ENCODE data around the gene TMEM236.
A peak's percentile ranks its signal among the peaks of the same experiment; 100 is the strongest.

TMEM236 gene

DNA sequence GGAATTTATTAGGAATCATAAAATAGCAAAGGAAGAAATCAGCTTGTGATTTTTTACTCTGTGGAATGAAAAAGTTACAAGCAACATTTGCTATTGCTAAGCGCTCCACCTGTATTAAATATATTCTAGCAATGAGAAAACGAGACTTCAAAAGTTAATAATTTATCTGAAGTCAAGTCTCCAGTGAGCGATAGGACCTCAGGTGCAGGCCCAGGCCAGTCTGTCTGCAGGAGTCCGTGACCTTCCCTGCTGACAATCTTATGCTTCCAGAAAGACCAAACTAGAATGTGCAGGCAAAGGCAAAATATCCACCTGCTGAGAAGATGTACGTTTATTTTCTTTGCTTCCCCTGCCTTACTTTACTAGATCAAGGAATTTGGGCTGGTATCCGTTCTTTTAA, 79.9 kb downstream of the TMEM236 start:
- ChIA-PET CTCF (no interaction called here), POLR2A (no interaction called here)
- no peak overlapping the region for H3K27ac ChIP-seq (ENCODE audit: insufficient read depth in 1 of 2, low read depth in 1 of 2, low read length in 2 of 2, poor library complexity in 1 of 2, severe bottlenecking in 2 of 2)
- no peak overlapping the region for H3K4me3 ChIP-seq (ENCODE audit: control insufficient read depth in 1 of 7, extremely low read depth in 1 of 7, insufficient read depth in 4 of 7, low read depth in 2 of 7, low read length in 6 of 7)
- H3K36me3 ChIP-seq (ENCODE audit: control insufficient read depth in 4 of 4, insufficient read depth in 4 of 4, low read length in 3 of 4): no peaks in the 10 kb centered on the region
- no peaks in the 10 kb centered on the region for H3K27me3 ChIP-seq (replicated peaks in 2 of 5; ENCODE audit: control insufficient read depth in 4 of 5, insufficient read depth in 5 of 5, low read length in 4 of 5)
- 95% methylated on average over 5 of the region's 6 CpGs for WGBS (ENCODE audit: insufficient coverage)
- H3K9me3 ChIP-seq (ENCODE audit: control extremely low read depth in 1 of 5, control insufficient read depth in 4 of 5, insufficient read depth in 2 of 5, low read depth in 1 of 5, low read length in 4 of 5): no peaks in the 10 kb centered on the region
- peaks cover 2 to 7% (median 5%) of the 10 kb centered on the region in 4 experiments for H3K4me1 ChIP-seq (ENCODE audit: control extremely low read depth in 1 of 4, control insufficient read depth in 4 of 4, insufficient read depth in 4 of 4, low read length in 3 of 4)
- DNase-seq: no peak

- Histone ChIP-seq H3K9me3 (ENCODE audit: control extremely low read depth in 1 of 5, control insufficient read depth in 4 of 5, insufficient read depth in 2 of 5, low read depth in 1 of 5, low read length in 4 of 5) (no peaks in the 10 kb centered on the region), H3K27ac (ENCODE audit: insufficient read depth in 1 of 2, low read depth in 1 of 2, low read length in 2 of 2, poor library complexity in 1 of 2, severe bottlenecking in 2 of 2) (no peak overlapping the region), H3K27me3 (replicated peaks in 2 of 5; ENCODE audit: control insufficient read depth in 4 of 5, insufficient read depth in 5 of 5, low read length in 4 of 5) (no peaks in the 10 kb centered on the region), H3K36me3 (ENCODE audit: control insufficient read depth in 4 of 4, insufficient read depth in 4 of 4, low read length in 3 of 4) (no peaks in the 10 kb centered on the region), H3K4me1 (ENCODE audit: control extremely low read depth in 1 of 4, control insufficient read depth in 4 of 4, insufficient read depth in 4 of 4, low read length in 3 of 4) (peaks cover 7 to 20% (median 15%) of the 10 kb centered on the region in 4 experiments), H3K4me3 (ENCODE audit: control insufficient read depth in 1 of 7, extremely low read depth in 1 of 7, insufficient read depth in 4 of 7, low read depth in 2 of 7, low read length in 6 of 7) (no peak overlapping the region)
- CTCF ChIA-PET: interaction anchor here (1.3 to 2.0 kb wide), 2 partner anchors 8 to 12 kb away, joined by 4 to 6 read pairs; no protein-coding TSS in a partner anchor
- WGBS (ENCODE audit: insufficient coverage): 100% methylated on average over 4 of the region's 6 CpGs
- POLR2A ChIA-PET: no interaction called here
- no peak for DNase-seq
Measured at GRCh38 chr10:17833656-17834055, 81.7 kb downstream of the TMEM236 start.

- POLR2A ChIA-PET: no interaction called here
- no peak overlapping the region for H3K4me3 ChIP-seq (ENCODE audit: control insufficient read depth in 1 of 7, extremely low read depth in 1 of 7, insufficient read depth in 4 of 7, low read depth in 2 of 7, low read length in 6 of 7)
- CTCF ChIA-PET: interaction anchor here (0.7 to 2.0 kb wide), 6 partner anchors 10 to 381 kb away, joined by 3 to 6 read pairs (median 3); no protein-coding TSS in a partner anchor
- 100% methylated on average over 1 of the region's 1 CpG for WGBS (ENCODE audit: insufficient coverage)
- H3K9me3 ChIP-seq (ENCODE audit: control extremely low read depth in 1 of 5, control insufficient read depth in 4 of 5, insufficient read depth in 2 of 5, low read depth in 1 of 5, low read length in 4 of 5): no peaks in the 10 kb centered on the region
- H3K4me1 ChIP-seq (ENCODE audit: control extremely low read depth in 1 of 4, control insufficient read depth in 4 of 4, insufficient read depth in 4 of 4, low read length in 3 of 4): peaks cover 7 to 20% (median 16%) of the 10 kb centered on the region in 4 experiments
- H3K36me3 ChIP-seq (ENCODE audit: control insufficient read depth in 4 of 4, insufficient read depth in 4 of 4, low read length in 3 of 4): no peaks in the 10 kb centered on the region
- DNase-seq: no peak
- no peak overlapping the region for H3K27ac ChIP-seq (ENCODE audit: insufficient read depth in 1 of 2, low read depth in 1 of 2, low read length in 2 of 2, poor library complexity in 1 of 2, severe bottlenecking in 2 of 2)
- no peaks in the 10 kb centered on the region for H3K27me3 ChIP-seq (replicated peaks in 2 of 5; ENCODE audit: control insufficient read depth in 4 of 5, insufficient read depth in 5 of 5, low read length in 4 of 5)
Measured at GRCh38 chr10:17835688-17836087, 83.7 kb downstream of the TMEM236 start.

DNA sequence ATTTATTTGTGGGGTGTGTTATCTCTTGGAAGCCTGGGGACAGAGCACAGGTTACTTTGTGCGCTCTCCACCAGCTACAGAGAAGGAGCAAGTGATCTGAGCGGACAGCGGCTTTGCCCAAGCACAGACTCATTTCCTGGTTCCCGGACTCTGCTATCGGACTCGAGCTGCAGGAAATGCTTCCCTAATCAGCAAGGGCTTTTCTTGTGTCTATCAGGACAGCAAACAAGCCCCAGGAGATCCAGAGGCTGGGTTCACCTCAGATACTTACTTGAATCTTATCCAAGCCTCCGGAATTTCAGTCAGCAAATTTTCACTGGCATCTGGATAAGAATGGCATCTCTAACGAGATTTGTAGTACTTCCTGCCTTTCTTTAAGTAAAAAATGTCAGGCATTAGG, 84.9 kb downstream of the TMEM236 start:
- no peak overlapping the region for H3K27ac ChIP-seq (ENCODE audit: insufficient read depth in 1 of 2, low read depth in 1 of 2, low read length in 2 of 2, poor library complexity in 1 of 2, severe bottlenecking in 2 of 2)
- 27% methylated on average over 5 of the region's 8 CpGs for WGBS (ENCODE audit: insufficient coverage)
- ChIA-PET CTCF (interaction anchor here (0.6 to 1.4 kb wide), 2 partner anchors 228 to 380 kb away, joined by 3 read pairs; no protein-coding TSS in a partner anchor), POLR2A (no interaction called here)
- H3K9me3 ChIP-seq (ENCODE audit: control extremely low read depth in 1 of 5, control insufficient read depth in 4 of 5, insufficient read depth in 2 of 5, low read depth in 1 of 5, low read length in 4 of 5): no peaks in the 10 kb centered on the region
- no peaks in the 10 kb centered on the region for H3K27me3 ChIP-seq (replicated peaks in 2 of 5; ENCODE audit: control insufficient read depth in 4 of 5, insufficient read depth in 5 of 5, low read length in 4 of 5)
- DNase-seq: peak in 2 of 3 donors; percentile 20 to 31
- H3K36me3 ChIP-seq (ENCODE audit: control insufficient read depth in 4 of 4, insufficient read depth in 4 of 4, low read length in 3 of 4): no peaks in the 10 kb centered on the region
- H3K4me3 ChIP-seq (ENCODE audit: control insufficient read depth in 1 of 7, extremely low read depth in 1 of 7, insufficient read depth in 4 of 7, low read depth in 2 of 7, low read length in 6 of 7): peak overlapping the region in 6 of 7 experiments; percentile 36 to 69 (median 50)
- H3K4me1 ChIP-seq (ENCODE audit: control extremely low read depth in 1 of 4, control insufficient read depth in 4 of 4, insufficient read depth in 4 of 4, low read length in 3 of 4): peaks cover 4 to 15% (median 13%) of the 10 kb centered on the region in 4 experiments

DNA sequence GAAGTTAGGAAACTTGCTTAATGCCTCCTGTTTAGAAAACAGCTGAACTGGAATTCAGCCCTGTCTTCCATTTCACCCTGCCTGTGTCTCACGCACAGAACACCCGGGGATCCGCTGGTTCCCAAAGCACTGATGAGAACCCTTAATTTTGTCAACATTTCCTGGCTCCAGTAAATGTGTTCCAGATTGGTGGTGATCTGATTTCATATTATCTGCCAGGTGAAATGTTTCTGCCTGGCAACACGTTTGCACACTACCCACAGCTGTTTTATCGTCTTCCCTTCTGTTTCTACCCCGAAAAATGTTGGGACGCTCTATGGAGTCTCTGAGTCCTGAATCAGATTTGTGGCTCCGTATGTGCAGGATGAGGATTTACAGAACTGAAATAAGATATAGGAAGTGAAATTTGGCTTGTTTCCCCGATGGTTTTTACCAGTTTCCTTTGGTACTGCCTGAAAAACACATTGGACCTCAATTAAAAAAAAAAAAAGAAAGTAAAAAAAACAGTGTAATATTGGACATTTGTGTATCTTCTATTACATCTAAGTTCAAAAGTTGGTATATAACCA, 86.2 kb downstream of the TMEM236 start:
- CTCF ChIA-PET: interaction anchor here (1.0 to 2.0 kb wide), 6 partner anchors 9 to 378 kb away, joined by 3 to 4 read pairs (median 3); no protein-coding TSS in a partner anchor
- POLR2A ChIA-PET: no interaction called here
- Histone ChIP-seq H3K36me3 (ENCODE audit: control insufficient read depth in 4 of 4, insufficient read depth in 4 of 4, low read length in 3 of 4) (no peaks in the 10 kb centered on the region), H3K4me3 (ENCODE audit: control insufficient read depth in 1 of 7, extremely low read depth in 1 of 7, insufficient read depth in 4 of 7, low read depth in 2 of 7, low read length in 6 of 7) (peak overlapping the region in 3 of 7 experiments; percentile 13 to 52 (median 50)), H3K4me1 (ENCODE audit: control extremely low read depth in 1 of 4, control insufficient read depth in 4 of 4, insufficient read depth in 4 of 4, low read length in 3 of 4) (peaks cover 4 to 15% (median 13%) of the 10 kb centered on the region in 4 experiments), H3K9me3 (ENCODE audit: control extremely low read depth in 1 of 5, control insufficient read depth in 4 of 5, insufficient read depth in 2 of 5, low read depth in 1 of 5, low read length in 4 of 5) (no peaks in the 10 kb centered on the region), H3K27me3 (replicated peaks in 2 of 5; ENCODE audit: control insufficient read depth in 4 of 5, insufficient read depth in 5 of 5, low read length in 4 of 5) (no peaks in the 10 kb centered on the region), H3K27ac (ENCODE audit: insufficient read depth in 1 of 2, low read depth in 1 of 2, low read length in 2 of 2, poor library complexity in 1 of 2, severe bottlenecking in 2 of 2) (no peak overlapping the region)
- DNase-seq: peak in 2 of 3 donors; percentile 31 to 33
- no CpG with 5 or more reads among the region's 9 CpGs for WGBS (ENCODE audit: insufficient coverage)

GRCh38 chr10:17841050-17841449, 89.0 kb downstream of the TMEM236 start:
- DNase-seq: no peak
- no peak overlapping the region for H3K27ac ChIP-seq (ENCODE audit: insufficient read depth in 1 of 2, low read depth in 1 of 2, low read length in 2 of 2, poor library complexity in 1 of 2, severe bottlenecking in 2 of 2)
- peaks cover 4 to 15% (median 13%) of the 10 kb centered on the region in 4 experiments for H3K4me1 ChIP-seq (ENCODE audit: control extremely low read depth in 1 of 4, control insufficient read depth in 4 of 4, insufficient read depth in 4 of 4, low read length in 3 of 4)
- H3K4me3 ChIP-seq (ENCODE audit: control insufficient read depth in 1 of 7, extremely low read depth in 1 of 7, insufficient read depth in 4 of 7, low read depth in 2 of 7, low read length in 6 of 7): no peak overlapping the region
- ChIA-PET CTCF (no interaction called here), POLR2A (no interaction called here)
- WGBS (ENCODE audit: insufficient coverage): no CpG with 5 or more reads among the region's 1 CpG
- H3K27me3 ChIP-seq (replicated peaks in 2 of 5; ENCODE audit: control insufficient read depth in 4 of 5, insufficient read depth in 5 of 5, low read length in 4 of 5): no peaks in the 10 kb centered on the region
- no peaks in the 10 kb centered on the region for H3K36me3 ChIP-seq (ENCODE audit: control insufficient read depth in 4 of 4, insufficient read depth in 4 of 4, low read length in 3 of 4)
- no peaks in the 10 kb centered on the region for H3K9me3 ChIP-seq (ENCODE audit: control extremely low read depth in 1 of 5, control insufficient read depth in 4 of 5, insufficient read depth in 2 of 5, low read depth in 1 of 5, low read length in 4 of 5)

GRCh38 chr10:17842641-17843040, 90.6 kb downstream of the TMEM236 start:
- Histone ChIP-seq H3K27me3 (replicated peaks in 2 of 5; ENCODE audit: control insufficient read depth in 4 of 5, insufficient read depth in 5 of 5, low read length in 4 of 5) (no peaks in the 10 kb centered on the region), H3K36me3 (ENCODE audit: control insufficient read depth in 4 of 4, insufficient read depth in 4 of 4, low read length in 3 of 4) (no peaks in the 10 kb centered on the region), H3K4me3 (ENCODE audit: control insufficient read depth in 1 of 7, extremely low read depth in 1 of 7, insufficient read depth in 4 of 7, low read depth in 2 of 7, low read length in 6 of 7) (no peak overlapping the region), H3K9me3 (ENCODE audit: control extremely low read depth in 1 of 5, control insufficient read depth in 4 of 5, insufficient read depth in 2 of 5, low read depth in 1 of 5, low read length in 4 of 5) (no peaks in the 10 kb centered on the region), H3K27ac (ENCODE audit: insufficient read depth in 1 of 2, low read depth in 1 of 2, low read length in 2 of 2, poor library complexity in 1 of 2, severe bottlenecking in 2 of 2) (no peak overlapping the region), H3K4me1 (ENCODE audit: control extremely low read depth in 1 of 4, control insufficient read depth in 4 of 4, insufficient read depth in 4 of 4, low read length in 3 of 4) (peaks cover 4 to 14% (median 9%) of the 10 kb centered on the region in 4 experiments)
- DNase-seq: no peak
- no CpG with 5 or more reads among the region's 5 CpGs for WGBS (ENCODE audit: insufficient coverage)
- ChIA-PET CTCF (interaction anchor here (1.3 kb wide), 1 partner anchor 11 kb away, joined by 3 read pairs; no protein-coding TSS in a partner anchor), POLR2A (no interaction called here)
